GM19240 (cell line): Measurements from ENCODE around the gene MEIS3.
"Not testable (repeated sequence)": the region's sequence is repeated elsewhere in the genome, so short reads cannot be mapped to it uniquely, and the experiment has no call there.

Experiments used
- DNase-seq: peaks from one replicate; pipeline ENCODE4 v3.0.0; 2011; ENCODE audit warnings: low spot score; ENCODE audit not compliant: insufficient read length

MEIS3 gene

DNA sequence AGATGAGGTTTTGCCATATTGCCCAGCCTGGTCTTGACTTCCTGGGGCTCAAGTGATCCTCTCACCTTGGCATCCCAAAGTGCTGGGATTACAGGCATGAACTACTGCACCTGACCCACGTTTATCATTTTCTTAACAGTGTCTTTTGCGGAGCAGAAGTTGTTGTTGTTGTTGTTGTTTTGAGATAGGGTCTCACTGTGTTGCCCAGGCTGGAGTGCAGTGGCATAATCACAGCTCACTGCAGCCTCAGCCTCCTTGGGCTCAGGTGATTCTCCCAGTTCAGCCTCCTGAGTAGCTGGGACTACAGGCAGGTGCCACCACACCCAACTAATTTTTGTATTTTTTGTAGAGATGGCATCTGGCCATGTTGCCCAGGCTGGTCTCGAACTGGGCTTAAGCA is 31.7 kb downstream of the MEIS3 start:
- DNase-seq: not testable (repeated sequence)

DNA sequence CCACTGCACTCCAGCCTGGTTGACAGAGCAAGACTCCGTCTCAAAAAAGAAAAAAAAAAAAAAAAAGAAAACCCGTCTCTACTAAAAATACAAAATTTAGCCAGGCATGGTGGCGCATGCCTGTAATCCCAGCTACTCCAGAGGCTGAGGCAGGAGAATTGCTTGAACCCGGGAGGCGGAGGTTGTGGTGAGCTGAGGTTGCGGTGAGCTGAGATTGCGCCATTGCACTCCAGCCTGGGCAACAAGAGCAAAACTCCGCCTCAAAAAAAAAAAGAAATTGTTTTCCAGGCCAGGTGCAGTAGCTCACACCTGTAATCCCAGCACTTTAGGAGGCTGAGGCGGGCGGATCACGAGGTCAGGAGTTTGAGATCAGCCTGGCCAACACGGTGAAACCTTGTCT is 32.7 kb downstream of the MEIS3 start:
- not testable (repeated sequence) for DNase-seq

DNA sequence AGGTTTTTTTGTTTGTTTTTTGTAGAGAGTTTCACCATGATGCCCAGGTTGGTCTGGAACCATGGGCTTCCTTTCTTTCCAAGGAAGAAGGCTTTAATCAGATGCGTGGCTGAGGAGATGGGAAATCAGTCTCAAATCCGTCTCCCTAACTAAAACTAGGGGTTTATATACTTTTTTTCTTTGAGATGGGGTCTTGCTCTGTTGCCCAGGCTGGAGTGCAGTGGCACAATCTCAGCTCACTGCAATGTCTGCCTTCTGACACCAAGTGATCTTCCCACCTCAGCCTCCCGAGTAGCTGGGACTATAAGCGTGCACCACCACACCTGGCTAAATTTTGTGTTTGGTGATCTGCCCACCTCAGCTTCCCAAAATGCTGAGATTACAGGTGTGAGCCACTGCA is 34.8 kb downstream of the MEIS3 start:
- DNase-seq: not testable (repeated sequence)

DNA sequence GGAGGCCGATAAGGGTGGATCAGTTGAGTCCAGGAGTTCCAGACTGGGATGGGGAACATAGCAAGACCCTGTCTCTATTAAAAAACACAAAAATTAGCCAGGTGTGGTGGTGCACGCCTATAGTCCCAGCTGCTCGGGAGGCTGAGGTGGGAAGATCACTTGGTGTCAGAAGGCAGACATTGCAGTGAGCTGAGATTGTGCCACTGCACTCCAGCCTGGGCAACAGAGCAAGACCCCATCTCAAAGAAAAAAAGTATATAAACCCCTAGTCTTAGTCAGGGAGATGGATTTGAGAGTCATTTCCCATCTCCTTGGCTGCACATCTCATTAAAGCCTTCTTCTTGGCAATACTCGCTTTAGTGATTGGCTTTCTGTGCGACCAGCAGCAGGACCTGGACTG is 35.4 kb downstream of the MEIS3 start:
- DNase-seq: not testable (repeated sequence)

DNA sequence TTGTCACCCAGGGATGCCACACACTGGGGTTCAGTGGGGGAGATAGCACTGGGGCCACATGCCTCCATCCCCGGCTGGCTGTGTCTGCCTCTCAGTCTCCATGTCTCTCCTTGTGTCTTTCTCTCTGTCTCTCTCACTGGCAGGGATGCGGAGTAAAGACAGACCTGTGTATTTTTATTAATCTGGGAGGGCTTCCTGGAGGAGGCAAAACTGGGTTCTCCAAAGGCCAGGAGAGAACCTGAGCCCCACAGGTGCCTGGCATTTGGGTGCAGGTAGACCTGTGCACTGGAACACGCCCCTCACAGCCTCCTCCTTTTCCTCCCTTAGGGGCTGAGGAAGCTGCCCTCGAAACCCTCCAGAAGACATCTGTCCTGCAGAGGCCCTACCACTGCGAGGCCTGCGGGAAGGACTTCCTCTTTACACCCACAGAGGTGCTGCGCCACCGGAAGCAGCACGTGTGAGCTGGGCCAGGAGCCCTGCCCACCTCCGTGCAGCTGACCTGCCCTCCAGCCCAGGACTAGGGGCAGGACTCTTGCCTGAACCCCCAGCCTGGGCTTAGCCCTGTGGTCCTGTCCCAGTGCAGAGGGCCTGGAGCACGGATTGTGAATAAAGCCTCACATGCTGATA is 37.6 kb downstream of the MEIS3 start:
- DNase-seq: no peak

DNA sequence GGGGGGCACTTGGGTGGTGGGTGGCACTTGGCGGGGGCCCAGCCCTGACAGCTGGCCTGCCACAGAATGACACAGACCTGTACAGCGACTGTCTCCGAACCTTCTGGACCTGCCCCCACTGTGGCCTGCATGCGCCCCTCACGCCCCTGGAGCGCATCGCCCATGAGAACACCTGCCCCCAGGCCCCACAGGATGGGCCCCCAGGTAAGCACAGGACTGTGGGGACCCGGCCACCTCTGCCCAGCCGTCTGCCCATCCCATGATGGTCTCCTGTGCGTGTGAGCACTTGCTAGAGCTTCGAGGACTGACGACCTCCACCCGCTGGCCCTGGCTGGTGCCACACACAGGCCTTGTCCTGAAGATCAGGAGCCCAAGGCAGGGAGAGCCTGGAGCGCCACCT is 38.2 kb downstream of the MEIS3 start:
- DNase-seq: no peak

DNA sequence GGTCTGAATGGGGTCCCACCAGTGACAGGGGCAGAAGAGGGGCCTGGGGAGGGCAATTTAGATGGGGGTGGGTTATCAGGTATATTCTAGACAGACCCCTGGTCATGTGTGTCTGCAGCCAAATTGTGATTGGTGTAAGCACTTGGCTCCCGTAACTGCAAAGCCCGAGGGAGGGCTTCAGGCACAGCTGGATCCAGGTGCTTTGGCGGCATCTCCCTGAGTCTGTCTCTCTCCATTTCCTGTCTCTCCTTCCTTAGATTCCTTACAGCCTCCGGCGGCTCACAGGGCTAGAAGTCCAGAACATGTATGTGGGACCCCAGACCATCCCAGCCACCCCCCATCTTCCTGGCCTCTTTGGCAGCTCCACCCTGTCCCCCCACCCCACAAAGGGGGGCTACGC is 38.8 kb downstream of the MEIS3 start:
- no peak for DNase-seq

DNA sequence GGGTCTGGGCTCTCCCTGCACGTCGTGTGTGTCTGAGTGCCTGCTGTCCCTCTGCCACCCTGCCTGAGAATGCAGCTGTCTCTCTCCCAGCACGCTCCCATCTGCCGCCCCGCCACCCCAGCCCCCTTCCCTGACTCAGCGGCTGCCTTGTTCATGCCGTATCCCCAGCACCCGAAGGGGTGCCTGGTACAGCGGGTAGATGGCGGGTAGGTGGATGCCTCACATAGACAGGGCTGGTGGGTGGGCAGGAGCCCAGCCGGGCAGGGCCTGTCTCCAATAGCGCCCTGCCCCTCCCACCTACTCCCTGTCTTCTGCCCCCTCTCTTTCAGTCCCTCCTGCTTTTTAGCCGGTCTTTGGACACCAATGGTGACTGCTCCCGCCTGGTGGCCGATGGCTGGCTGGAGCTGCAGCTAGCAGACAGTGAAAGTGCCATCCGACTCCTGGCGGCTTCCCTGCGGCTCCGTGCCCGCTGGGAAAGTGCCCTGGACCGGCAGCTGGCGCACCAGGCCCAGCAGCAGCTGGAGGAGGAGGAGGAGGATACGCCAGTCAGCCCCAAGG is 39.9 kb downstream of the MEIS3 start:
- DNase-seq: no peak

DNA sequence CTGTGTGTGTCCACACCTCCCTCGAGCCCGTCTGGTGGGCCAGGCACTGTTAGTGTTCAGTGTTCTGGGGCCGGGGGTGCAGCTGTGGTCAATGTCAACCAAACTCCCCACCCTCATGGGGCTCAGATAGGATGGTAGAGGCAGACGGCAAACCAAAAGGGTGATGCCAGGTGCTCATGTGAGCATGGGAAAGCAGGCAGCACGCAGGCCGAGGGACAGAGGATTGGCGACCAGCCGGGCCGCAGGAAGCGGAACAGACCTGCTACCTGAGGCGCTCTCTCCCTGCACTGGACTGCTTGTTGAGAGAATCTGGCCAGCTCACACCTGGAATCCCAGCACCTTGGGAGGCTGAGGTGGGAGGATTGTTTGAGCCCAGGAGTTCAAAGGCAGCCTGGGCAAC is 41.1 kb downstream of the MEIS3 start:
- DNase-seq: no peak

DNA sequence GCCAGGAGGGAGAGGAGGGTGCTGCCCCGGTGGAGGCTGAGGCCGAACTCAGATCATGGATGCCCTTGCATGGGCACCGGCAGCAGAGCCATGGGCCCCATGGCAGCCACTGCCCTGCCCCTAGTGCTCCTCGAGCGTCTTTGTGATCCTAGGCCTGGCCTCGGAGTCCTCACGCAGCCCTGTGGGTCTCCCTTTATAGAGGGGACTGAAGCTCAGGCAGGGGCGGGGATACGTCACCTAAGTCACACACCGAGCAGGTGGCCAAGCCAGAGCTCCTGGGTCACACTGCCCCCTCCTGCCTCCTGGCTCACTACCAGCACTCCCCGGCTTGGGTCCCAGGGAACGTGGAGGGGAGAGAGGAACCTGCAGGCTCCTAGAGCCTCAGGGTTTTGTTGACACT is 41.5 kb downstream of the MEIS3 start:
- DNase-seq: no peak

DNA sequence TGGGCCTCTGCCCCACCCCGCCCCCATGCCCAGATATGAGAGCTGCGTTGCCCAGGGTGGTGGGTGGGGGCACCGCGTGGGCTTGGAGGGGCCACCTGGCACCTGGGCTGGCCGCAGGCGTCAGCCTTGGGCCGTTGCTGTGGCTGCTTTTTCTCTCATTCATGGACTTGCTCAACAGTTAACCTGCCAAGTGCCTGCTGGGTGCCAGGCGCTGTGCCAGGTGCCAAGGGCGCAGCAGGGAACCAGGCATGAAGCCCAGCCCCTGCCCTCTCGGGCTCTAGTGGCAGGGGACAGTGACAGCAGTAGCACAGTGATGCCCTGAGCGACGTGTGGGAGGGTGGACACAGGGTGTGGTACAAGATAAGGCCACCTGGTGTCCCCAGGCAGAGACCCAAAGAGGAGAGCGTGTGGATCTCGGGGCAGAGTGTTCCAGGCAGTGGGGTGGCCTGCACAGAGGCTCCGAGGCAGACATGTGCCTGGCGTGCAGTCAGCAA is 42.1 kb downstream of the MEIS3 start:
- no peak for DNase-seq

DNA sequence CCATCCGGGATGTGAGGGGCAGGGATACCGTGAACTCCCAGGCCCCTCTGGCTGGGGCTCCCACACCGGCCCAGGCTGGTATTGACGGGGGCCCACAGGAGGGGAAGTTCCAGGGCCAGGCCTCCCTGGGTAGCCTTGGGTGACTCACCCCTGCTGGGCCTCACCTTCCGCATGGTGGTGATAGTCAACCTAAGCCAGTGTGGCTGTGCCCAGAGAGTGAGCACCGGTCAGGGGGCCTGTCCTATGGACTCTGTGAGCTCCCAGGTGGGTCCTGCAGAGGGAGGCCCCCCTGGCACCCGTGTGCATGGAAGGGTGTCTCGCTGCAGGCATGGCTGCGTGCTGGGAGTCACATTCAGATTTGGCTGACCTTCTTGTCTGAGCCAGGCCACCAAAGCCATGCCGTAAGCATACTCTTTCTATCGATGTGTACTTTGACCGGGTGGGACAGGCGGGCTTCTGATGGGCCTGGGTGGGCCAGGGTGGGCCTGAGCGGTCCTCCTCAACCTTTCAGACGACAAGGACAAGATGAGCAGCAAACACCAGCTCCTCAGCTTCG is 42.7 kb downstream of the MEIS3 start:
- DNase-seq: no peak

DNA sequence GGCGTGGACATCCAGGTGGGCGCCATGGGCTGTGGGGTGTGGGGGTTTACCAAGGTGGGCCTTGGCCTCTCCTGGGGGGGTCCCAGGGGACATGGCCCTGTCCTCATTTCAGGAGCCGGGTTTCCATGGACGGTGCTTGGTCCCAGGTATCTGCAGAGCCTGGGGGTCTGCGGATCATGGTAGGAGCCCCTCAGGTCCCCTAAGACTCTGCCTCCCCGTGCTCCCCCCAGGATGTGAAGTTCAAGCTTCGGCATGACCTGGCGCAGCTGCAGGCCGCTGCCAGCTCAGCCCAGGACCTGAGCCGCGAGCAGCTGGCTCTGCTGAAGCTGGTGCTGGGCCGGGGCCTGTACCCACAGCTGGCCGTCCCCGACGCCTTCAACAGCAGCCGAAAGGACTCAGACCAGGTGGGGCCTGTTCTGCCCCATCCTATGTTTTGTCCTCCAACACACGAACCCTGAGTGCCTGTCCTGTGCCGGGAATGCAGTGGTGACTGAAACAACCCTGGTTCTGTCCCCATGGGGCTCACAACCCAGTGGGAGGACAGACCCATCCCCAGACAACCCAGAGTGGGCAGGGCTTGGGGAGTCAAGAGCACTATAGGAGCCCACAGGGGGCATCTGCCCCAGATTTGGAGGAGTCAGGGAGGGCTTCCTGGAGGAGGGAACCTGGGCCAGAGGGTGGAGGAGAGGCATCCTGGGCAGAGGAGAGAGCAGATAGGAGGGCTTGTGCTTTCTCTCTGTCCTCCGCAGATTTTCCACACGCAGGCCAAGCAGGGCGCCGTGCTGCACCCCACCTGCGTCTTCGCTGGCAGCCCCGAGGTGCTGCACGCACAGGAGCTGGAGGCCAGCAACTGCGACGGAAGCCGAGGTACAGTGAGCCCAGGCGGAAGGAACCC is 43.4 kb downstream of the MEIS3 start:
- no peak for DNase-seq

DNA sequence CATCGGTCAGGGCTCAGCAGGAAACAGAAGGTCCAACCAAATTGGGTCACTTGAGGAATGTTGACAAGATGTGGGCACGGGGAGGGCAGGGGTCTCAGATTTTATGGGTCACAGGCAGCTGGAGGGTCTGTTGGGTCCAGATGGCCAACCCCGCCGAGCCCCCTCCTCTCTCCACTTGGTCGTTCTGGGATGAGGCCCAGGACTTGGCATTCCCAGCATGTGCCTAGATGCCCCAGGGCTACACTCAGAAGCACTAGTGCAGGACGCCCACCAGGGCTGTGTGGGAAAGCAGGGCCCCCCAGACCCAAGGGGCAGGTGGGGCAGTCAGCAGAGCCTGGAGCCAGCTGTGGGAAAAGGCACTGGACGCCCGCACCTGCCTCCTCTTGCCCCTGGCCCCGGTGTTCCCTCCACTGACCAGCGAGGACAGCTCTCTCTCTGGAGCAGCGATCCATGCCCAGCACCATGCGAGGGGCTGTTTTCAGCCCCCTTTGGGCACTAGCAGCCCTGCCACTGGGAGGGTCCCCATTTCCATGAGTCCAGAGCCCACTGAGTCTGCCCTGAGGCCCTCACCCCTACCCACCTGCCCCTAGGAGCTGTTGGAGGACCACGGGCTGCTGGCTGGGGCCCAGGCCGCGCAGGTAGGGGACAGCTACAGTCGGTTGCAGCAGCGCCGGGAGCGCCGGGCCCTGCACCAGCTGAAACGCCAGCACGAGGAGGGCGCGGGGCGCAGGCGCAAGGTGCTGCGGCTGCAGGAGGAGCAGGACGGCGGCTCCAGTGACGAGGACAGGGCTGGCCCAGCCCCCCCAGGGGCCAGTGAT is 44.2 kb downstream of the MEIS3 start:
- DNase-seq: no peak

DNA sequence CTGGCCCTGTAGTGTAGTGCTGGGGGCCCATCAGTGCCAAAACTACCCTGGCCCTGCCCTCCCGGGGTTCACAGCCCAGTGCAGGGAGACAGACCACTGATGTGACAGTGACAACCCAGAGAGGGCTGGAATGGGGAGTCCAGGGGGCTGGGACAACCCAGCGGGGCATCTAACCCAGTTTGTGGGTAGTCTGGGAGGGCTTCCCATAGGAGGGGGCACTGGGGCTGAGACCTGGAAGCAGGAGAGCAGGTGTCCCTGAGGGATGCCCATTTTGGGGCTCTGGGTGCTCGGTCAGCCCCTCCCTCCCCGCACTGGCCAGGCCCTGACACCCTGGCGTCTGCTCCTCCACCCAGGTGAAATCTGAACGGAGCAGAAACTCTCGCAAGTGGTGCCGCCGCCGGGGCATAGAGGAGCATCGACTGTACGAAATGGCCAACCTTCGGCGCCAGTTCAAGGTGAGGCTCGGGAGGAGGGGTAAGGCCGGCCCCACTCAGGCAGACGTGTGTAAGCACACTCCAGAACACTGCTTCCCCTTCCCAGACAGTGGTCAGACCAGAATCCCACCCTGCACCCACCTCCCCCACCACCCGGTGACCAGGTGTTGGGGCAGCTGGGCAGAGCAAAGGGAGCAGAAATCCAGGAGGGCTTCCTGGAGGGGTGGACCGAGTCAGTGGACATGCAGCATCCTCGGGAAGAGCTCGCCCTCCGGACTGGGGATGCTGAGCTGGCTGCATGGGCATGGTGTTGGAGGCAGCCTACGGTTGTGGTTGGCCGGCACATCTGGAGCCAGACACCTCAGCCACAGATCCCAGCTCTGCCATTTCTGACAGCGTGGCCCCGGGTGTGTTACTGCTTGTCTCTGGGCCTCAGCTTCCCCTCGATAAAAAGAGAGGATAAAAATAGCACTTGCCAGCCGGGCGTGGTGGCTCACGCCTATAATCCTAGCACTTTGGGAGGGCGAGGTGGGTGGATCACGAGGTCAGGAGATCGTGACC is 45.8 kb downstream of the MEIS3 start:
- no peak for DNase-seq

DNA sequence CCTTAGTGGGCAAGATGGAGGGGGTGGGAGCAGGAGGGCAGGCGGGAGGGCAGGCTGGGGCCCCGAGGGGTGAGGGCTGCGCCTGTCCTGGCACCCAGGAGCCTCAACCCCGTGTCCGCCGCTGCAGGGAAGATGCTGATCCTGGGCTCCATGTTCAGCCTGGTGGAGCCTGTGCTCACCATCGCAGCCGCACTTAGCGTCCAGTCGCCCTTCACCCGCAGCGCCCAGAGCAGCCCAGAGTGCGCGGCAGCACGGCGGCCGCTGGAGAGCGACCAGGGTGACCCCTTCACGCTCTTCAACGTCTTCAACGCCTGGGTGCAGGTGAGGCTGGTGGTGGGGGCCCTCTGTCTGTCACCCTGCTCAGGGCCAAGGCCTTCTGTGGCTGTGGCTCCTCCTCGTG is 46.7 kb downstream of the MEIS3 start:
- DNase-seq: no peak

DNA sequence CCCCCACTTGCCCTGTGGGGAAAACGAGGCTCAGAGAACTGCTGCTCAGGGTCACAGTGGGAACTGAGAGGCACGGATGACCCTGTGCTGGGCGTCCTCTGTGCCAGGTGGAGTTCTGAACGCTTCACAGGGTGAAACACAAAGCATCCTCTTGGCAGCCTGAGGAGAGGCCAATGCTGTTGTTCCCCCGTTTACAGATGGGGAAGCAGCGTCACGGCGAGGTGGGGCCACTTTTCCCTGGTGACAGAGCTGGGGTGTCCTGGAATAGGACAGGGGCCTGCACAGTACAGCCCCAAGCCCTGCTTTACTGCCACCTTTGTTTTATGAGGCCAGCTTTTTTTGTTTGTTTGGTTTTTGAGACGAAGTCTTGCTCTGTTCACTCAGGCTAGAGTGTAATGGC is 48.1 kb downstream of the MEIS3 start:
- DNase-seq: no peak

DNA sequence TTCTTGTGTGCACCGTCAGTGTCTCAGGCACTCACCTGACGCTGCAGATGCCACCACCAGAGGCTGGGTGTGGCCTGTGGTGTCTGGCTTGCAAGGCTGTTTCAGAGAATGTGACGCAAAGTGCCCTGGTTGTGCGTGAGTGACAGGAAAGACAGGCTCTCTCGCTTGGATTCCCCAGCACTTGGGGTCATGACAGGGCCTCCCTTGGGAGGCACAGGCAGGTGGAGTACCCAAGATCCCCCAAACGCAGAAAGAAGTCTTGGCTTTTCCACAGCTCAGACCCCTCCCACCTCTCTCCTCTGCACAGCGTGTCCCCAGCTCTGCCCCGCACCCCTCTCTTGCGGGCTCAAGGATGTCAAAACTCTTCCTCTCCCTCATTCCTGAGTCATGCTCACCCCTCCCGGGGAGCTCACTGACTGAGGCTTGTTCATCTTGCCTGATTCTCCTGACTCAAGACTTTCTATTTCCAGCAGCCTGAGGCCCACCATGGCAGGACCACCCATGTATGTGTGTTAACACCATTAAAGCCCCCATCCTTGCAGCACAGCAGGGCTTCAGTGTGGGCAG is 49.2 kb downstream of the MEIS3 start:
- no peak for DNase-seq

DNA sequence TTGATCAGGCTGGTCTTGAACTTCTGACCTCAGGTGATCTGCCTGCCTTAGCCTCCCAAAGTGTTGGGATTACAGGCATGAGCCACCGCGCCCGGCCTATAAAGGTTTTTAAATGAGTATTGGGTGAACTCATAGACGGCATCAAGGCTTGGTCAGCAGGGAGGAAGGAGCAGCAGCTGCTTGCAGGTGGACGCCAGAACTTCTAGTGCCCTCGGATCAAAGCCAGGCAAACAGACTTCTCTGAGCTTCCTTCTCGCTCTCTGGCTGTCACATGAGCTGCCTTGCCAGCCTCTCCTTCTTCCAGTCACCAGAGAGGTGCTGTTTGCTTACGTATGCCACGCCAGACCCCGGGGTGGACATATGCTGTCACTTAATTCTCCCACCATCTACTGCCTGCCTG is 53.9 kb downstream of the MEIS3 start:
- DNase-seq: not testable (repeated sequence)
